HEK293 (cell line): ENCODE measurements around the gene EIF2A.
"Not testable (repeated sequence)": the region's sequence is repeated elsewhere in the genome, so short reads cannot be mapped to it uniquely, and the experiment has no call there.

Experiments
- CTCF ChIA-PET: fragments of 350-600 bp; formaldehyde crosslinking; extraction: SDS; loops from one replicate; lab custom pipeline; 2021; ENCODE audit warnings: antibody characterized with exemption; lab: Yijun Ruan, JAX
- POLR2A ChIA-PET: fragments of 300-600 bp; formaldehyde crosslinking; extraction: SDS; loops from one replicate; lab custom pipeline; 2020; ENCODE audit warnings: antibody characterized with exemption, inconsistent platforms; lab: Yijun Ruan, JAX
- H3K27ac ChIP-seq: fragments of 200-500 bp; sonication (Bioruptor generic); 2 replicates; pipeline ENCODE4 v1.5.1; 2014; ENCODE audit warnings: low read depth, low read length, control low read depth, inconsistent platforms; ENCODE audit errors: extremely low read depth
- H3K36me3 ChIP-seq, 2 experiments: fragments of 200-500 bp in 1 of 2; sonication (Bioruptor generic) in 1 of 2; 1 replicate in 1 of 2; 2 replicates in 1 of 2; pipeline ENCODE4 v1.5.1; 2014 to 2017; ENCODE audit warnings: inconsistent platforms in 2 of 2, low read length in 2 of 2; ENCODE audit not compliant: control insufficient read depth in 2 of 2, insufficient read depth in 1 of 2
- H3K4me1 ChIP-seq: fragments of 200-500 bp; sonication (Bioruptor generic); 2 replicates; pipeline ENCODE4 v1.5.1; 2014; ENCODE audit warnings: mild to moderate bottlenecking, low read length, inconsistent platforms; ENCODE audit not compliant: control insufficient read depth, insufficient read depth
- H3K4me3 ChIP-seq: 2 replicates; pipeline ENCODE4 v1.5.1; 2011; ENCODE audit warnings: low read depth, mild to moderate bottlenecking, control low read depth, low read length, moderate library complexity
- H3K9me3 ChIP-seq: fragments of 200-500 bp; sonication (Bioruptor generic); 2 replicates; pipeline ENCODE4 v1.5.1; 2014; ENCODE audit warnings: low read depth, low read length, inconsistent platforms; ENCODE audit not compliant: control insufficient read depth, insufficient read depth
- GLIS1 ChIP-seq: fragments of 450-650 bp; formaldehyde crosslinking; IDR thresholded peaks from 2 replicates; pipeline ENCODE4 v1.5.1; 2016; ENCODE audit warnings: missing biosample characterization, missing genetic modification characterization
- KLF1 ChIP-seq: fragments of 450-650 bp; formaldehyde crosslinking; IDR thresholded peaks from 2 replicates; pipeline ENCODE4 v1.5.1; 2016; ENCODE audit warnings: missing biosample characterization, missing genetic modification characterization
- MEIS1 ChIP-seq: sonication (generic); formaldehyde crosslinking; IDR thresholded peaks from 2 replicates; pipeline ENCODE4 v1.8.1; 2022; ENCODE audit warnings: missing genetic modification reagents, mild to moderate bottlenecking, borderline replicate concordance
- ZFP41 ChIP-seq: fragments of 450-650 bp; formaldehyde crosslinking; IDR thresholded peaks from 2 replicates; pipeline ENCODE4 v1.5.1; 2016; ENCODE audit warnings: missing biosample characterization, missing genetic modification characterization, borderline replicate concordance
- ZIC2 ChIP-seq: fragments of 450-650 bp; formaldehyde crosslinking; IDR thresholded peaks from 2 replicates; pipeline ENCODE4 v1.5.1; 2016; ENCODE audit warnings: missing biosample characterization, missing genetic modification characterization
- ZNF23 ChIP-seq: fragments of 450-650 bp; formaldehyde crosslinking; IDR thresholded peaks from 2 replicates; pipeline ENCODE4 v1.5.1; 2016; ENCODE audit warnings: missing biosample characterization, missing genetic modification characterization, borderline replicate concordance
- ZNF558 ChIP-seq: fragments of 450-650 bp; formaldehyde crosslinking; IDR thresholded peaks from 2 replicates; pipeline ENCODE4 v1.5.1; 2016; ENCODE audit warnings: missing biosample characterization, missing genetic modification characterization
- ZNF561 ChIP-seq: fragments of 450-650 bp; IDR thresholded peaks from 2 replicates; pipeline ENCODE4 v1.5.1; 2018; ENCODE audit warnings: missing biosample characterization, missing genetic modification characterization, borderline replicate concordance
- ZNF624 ChIP-seq: fragments of 450-650 bp; formaldehyde crosslinking; IDR thresholded peaks from 2 replicates; pipeline ENCODE4 v1.5.1; 2017; ENCODE audit warnings: missing biosample characterization, missing genetic modification characterization
- ZNF843 ChIP-seq: fragments of 450-650 bp; formaldehyde crosslinking; IDR thresholded peaks from 2 replicates; pipeline ENCODE4 v1.5.1; 2016; ENCODE audit warnings: missing biosample characterization, missing genetic modification characterization
- TF ChIP-seq, protein P1 (sequence below): fragments of 450-650 bp; formaldehyde crosslinking; IDR thresholded peaks from 2 replicates; pipeline ENCODE4 v1.5.1; 2016; ENCODE audit warnings: missing biosample characterization, missing genetic modification characterization
- TF ChIP-seq, protein P2 (sequence below): fragments of 450-650 bp; formaldehyde crosslinking; IDR thresholded peaks from 2 replicates; pipeline ENCODE4 v1.5.1; 2016; ENCODE audit warnings: missing biosample characterization, missing genetic modification characterization
- TF ChIP-seq, protein P3 (sequence below): fragments of 450-650 bp; formaldehyde crosslinking; IDR thresholded peaks from 2 replicates; pipeline ENCODE4 v1.5.1; 2017; ENCODE audit warnings: missing biosample characterization, missing genetic modification characterization
- TF ChIP-seq, protein P4 (sequence below): fragments of 450-650 bp; formaldehyde crosslinking; IDR thresholded peaks from 2 replicates; pipeline ENCODE4 v1.5.1; 2017; ENCODE audit warnings: missing biosample characterization, missing genetic modification characterization

Gene EIF2A

DNA sequence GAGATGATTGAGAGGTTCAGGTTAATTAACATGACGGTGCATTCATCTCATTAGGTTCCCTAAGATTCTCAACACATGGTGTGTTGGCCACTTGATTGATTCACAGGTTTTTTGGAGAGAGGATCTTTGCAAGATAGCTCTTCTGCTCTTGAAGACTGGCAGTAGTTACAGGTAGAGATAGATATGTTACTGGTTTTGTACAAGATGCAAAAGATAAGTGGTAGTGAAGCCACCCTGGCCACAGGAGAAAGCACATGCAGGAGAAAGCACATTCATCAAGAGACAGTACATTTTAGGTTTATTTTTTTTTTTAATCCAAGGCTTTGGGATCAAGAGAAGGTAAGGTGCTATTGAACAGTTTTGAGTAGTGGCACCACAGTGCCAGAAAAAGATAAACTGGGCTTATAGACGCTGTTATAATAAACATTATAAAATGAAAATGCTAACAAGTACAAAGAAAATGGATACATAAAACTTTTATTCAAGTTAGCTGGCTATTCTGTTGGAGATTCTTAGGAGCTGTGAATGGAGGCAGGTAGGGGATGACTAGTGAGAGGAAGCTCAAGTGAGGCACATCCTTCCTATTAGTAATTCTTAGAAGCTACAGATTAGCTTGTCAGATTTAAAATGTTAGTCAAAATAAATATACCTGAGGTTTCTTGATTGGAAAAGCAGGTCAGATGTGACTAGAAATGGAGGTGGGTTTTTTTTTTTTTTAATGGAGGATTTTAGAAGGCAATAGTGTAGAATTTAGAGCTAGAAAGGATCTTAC, 67.3 kb downstream of the EIF2A start:
- no peaks in the 10 kb centered on the region for H3K4me1 ChIP-seq
- no peak overlapping the region for H3K4me3 ChIP-seq
- POLR2A ChIA-PET = interaction anchor here (0.6 to 1.2 kb wide), 2 partner anchors 11 to 12 kb away, joined by 3 read pairs; partner anchors contain the start of gene SELENOT
- TF ChIP-seq, protein P1, sequence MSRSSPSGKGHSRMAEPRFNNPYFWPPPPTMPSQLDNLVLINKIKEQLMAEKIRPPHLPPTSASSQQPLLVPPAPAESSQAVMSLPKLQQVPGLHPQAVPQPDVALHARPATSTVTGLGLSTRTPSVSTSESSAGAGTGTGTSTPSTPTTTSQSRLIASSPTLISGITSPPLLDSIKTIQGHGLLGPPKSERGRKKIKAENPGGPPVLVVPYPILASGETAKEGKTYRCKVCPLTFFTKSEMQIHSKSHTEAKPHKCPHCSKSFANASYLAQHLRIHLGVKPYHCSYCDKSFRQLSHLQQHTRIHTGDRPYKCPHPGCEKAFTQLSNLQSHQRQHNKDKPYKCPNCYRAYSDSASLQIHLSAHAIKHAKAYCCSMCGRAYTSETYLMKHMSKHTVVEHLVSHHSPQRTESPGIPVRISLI (tag by site-specific recombination) = 0 out of 2 replicates have a peak, but pooled peaks have one; percentile 5
- TF ChIP-seq, protein P2, sequence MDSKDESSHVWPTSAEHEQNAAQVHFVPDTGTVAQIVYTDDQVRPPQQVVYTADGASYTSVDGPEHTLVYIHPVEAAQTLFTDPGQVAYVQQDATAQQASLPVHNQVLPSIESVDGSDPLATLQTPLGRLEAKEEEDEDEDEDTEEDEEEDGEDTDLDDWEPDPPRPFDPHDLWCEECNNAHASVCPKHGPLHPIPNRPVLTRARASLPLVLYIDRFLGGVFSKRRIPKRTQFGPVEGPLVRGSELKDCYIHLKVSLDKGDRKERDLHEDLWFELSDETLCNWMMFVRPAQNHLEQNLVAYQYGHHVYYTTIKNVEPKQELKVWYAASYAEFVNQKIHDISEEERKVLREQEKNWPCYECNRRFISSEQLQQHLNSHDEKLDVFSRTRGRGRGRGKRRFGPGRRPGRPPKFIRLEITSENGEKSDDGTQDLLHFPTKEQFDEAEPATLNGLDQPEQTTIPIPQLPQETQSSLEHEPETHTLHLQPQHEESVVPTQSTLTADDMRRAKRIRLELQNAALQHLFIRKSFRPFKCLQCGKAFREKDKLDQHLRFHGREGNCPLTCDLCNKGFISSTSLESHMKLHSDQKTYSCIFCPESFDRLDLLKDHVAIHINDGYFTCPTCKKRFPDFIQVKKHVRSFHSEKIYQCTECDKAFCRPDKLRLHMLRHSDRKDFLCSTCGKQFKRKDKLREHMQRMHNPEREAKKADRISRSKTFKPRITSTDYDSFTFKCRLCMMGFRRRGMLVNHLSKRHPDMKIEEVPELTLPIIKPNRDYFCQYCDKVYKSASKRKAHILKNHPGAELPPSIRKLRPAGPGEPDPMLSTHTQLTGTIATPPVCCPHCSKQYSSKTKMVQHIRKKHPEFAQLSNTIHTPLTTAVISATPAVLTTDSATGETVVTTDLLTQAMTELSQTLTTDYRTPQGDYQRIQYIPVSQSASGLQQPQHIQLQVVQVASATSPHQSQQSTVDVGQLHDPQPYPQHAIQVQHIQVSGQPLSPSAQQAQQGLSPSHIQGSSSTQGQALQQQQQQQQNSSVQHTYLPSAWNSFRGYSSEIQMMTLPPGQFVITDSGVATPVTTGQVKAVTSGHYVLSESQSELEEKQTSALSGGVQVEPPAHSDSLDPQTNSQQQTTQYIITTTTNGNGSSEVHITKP (tag by site-specific recombination) = no peak
- TF ChIP-seq ZNF23 (tag by site-specific recombination) = no peak
- TF ChIP-seq, all 188 proteins: peak for 1
- Histone ChIP-seq H3K36me3 (peaks cover 0 to 2% of the 10 kb centered on the region in 2 experiments; a peak in 2 of 3 replicates), H3K9me3 (no peaks in the 10 kb centered on the region), H3K27ac (no peak overlapping the region)
- CTCF ChIA-PET = no interaction called here

DNA sequence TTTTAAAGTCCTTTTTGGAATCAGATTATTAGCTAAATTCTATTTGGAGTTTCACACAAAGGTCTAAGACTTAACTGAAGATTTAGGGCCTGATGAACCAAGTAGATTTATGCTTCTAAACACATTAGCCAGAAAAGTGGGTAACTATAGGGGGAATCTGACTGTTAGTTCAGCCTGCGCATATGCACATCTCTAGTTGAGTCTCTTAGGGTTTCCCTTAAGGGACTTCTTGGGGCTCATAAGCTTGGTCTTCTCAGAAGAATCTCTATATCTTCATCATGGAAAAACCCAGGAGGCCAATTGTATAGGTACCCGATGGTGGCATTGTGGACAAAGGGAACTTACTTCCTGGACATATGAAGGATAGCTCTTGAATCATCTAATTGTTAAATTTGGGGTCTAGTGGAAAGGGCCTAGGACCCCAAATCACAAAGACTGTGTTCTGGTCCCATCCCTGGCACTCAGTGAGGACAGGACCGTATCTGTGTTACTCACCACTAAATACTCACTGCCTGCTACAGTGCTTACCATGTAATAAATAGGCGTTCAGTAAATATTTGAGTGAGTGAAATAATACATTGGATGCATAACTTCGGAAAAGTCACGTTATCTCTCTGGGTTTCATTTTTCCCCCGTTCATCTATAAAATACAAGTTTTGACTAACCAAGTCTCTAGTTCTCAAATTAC, 73.6 kb downstream of the EIF2A start:
- Histone ChIP-seq H3K9me3 (no peaks in the 10 kb centered on the region), H3K36me3 (peaks cover 0 to 4% of the 10 kb centered on the region in 2 experiments; a peak in 1 of 3 replicates), H3K4me1 (peaks cover 6% of the 10 kb centered on the region), H3K27ac (no peak overlapping the region), H3K4me3 (no peak overlapping the region)
- ChIA-PET POLR2A (no interaction called here), CTCF (interaction anchor here (0.7 kb wide), 1 partner anchor 12 kb away, joined by 3 read pairs; no protein-coding TSS in a partner anchor)
- no peak for TF ChIP-seq ZNF558 (tag by site-specific recombination)
- TF ChIP-seq MEIS1 (CRISPR knock-in tag) = no peak
- TF ChIP-seq, protein P3, sequence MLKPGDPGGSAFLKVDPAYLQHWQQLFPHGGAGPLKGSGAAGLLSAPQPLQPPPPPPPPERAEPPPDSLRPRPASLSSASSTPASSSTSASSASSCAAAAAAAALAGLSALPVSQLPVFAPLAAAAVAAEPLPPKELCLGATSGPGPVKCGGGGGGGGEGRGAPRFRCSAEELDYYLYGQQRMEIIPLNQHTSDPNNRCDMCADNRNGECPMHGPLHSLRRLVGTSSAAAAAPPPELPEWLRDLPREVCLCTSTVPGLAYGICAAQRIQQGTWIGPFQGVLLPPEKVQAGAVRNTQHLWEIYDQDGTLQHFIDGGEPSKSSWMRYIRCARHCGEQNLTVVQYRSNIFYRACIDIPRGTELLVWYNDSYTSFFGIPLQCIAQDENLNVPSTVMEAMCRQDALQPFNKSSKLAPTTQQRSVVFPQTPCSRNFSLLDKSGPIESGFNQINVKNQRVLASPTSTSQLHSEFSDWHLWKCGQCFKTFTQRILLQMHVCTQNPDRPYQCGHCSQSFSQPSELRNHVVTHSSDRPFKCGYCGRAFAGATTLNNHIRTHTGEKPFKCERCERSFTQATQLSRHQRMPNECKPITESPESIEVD (tag by site-specific recombination) = peak; percentile 71

DNA sequence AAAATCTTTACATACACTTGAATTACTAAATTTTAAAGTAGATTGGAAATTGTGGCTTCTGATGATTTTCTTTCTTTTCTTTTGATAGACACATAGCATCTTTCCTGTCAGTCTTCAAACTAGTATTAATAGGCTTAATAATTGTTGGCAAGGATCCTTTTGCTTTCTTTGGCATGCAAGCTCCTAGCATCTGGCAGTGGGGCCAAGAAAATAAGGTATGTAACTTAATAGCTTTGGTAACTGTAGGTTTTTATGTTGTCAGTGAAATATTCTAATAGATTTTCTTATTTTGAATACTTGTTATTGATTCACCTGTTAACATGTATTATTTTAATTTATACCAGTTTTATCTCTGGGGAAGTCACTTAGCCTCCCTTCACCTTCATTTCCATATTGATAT, 76.4 kb downstream of the EIF2A start:
- POLR2A ChIA-PET, H3K4me1 ChIP-seq, H3K27ac ChIP-seq, H3K9me3 ChIP-seq, H3K4me3 ChIP-seq: not testable (repeated sequence)
- H3K36me3 ChIP-seq = peaks cover 12 to 26% of the 10 kb centered on the region in 2 experiments; a peak in 2 of 3 replicates
- CTCF ChIA-PET = interaction anchor here (0.6 kb wide), 1 partner anchor 101 kb away, joined by 6 read pairs; no protein-coding TSS in a partner anchor

DNA sequence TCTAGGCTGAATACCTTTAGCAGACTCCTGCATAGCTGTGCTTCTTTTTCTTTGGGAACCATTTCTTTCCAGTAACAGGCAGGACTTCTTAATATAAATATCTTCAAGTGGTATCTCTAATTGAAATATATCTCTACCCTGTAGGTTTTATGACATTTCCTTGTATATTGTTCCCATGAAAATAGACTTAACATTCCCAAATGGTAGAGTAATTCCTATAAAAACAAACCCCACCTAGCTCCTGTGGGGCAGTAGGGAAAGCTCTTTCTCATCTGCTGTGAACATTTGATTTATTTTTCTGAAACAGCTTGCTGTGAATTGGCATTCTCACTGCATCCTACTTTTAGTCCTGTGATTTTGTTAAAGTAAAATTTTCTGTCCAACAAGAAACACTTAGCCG, 77.4 kb downstream of the EIF2A start:
- H3K36me3 ChIP-seq = peaks cover 12 to 28% of the 10 kb centered on the region in 2 experiments; a peak in 2 of 3 replicates
- no peak overlapping the region for H3K4me3 ChIP-seq
- POLR2A ChIA-PET = no interaction called here
- CTCF ChIA-PET = no interaction called here
- no peaks in the 10 kb centered on the region for H3K9me3 ChIP-seq
- H3K27ac ChIP-seq = no peak overlapping the region
- H3K4me1 ChIP-seq = peaks cover 6% of the 10 kb centered on the region
- TF ChIP-seq KLF1 (tag by site-specific recombination) = no peak
- peak; percentile 43; the same call in 1 of the 2 replicates for TF ChIP-seq GLIS1 (tag by site-specific recombination)
- 0 out of 2 replicates have a peak, but pooled peaks have one; percentile 30 for TF ChIP-seq ZNF561
- TF ChIP-seq ZFP41 (tag by site-specific recombination) = no peak
- TF ChIP-seq ZIC2 (tag by site-specific recombination) = peak; percentile 59
- no peak for TF ChIP-seq ZNF624 (tag by site-specific recombination)
- TF ChIP-seq, protein P4, sequence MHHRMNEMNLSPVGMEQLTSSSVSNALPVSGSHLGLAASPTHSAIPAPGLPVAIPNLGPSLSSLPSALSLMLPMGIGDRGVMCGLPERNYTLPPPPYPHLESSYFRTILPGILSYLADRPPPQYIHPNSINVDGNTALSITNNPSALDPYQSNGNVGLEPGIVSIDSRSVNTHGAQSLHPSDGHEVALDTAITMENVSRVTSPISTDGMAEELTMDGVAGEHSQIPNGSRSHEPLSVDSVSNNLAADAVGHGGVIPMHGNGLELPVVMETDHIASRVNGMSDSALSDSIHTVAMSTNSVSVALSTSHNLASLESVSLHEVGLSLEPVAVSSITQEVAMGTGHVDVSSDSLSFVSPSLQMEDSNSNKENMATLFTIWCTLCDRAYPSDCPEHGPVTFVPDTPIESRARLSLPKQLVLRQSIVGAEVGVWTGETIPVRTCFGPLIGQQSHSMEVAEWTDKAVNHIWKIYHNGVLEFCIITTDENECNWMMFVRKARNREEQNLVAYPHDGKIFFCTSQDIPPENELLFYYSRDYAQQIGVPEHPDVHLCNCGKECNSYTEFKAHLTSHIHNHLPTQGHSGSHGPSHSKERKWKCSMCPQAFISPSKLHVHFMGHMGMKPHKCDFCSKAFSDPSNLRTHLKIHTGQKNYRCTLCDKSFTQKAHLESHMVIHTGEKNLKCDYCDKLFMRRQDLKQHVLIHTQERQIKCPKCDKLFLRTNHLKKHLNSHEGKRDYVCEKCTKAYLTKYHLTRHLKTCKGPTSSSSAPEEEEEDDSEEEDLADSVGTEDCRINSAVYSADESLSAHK (tag by site-specific recombination) = no peak
- 0 out of 2 replicates have a peak, but pooled peaks have one; percentile 43 for TF ChIP-seq ZNF843
